GM15510 (cell line): ENCODE measurements around the gene KLHL29.

Source experiments
- POLR2A ChIP-seq: IDR thresholded peaks from 3 replicates; pipeline ENCODE4 v1.6.1; 2011; ENCODE audit warnings: borderline replicate concordance; ENCODE audit not compliant: insufficient read length; ENCODE audit errors: extremely low read depth

The KLHL29 gene

GRCh38 chr2:23682481-23682880 is 297.5 kb downstream of the KLHL29 start:
- no peak for TF ChIP-seq POLR2A

GRCh38 chr2:23683001-23683400 is 298.0 kb downstream of the KLHL29 start:
- TF ChIP-seq POLR2A, result no peak

GRCh38 chr2:23684395-23685176 is 299.6 kb downstream of the KLHL29 start:
- no peak for TF ChIP-seq POLR2A

- TF ChIP-seq POLR2A, result no peak
Observed at GRCh38 chr2:23685181-23685580, 300.2 kb downstream of the KLHL29 start.

GRCh38 chr2:23685706-23686105 is 300.7 kb downstream of the KLHL29 start:
- TF ChIP-seq POLR2A, result no peak

GRCh38 chr2:23686405-23687029 is 301.5 kb downstream of the KLHL29 start:
- no peak for TF ChIP-seq POLR2A

- TF ChIP-seq POLR2A, result no peak
Observed at GRCh38 chr2:23687214-23687613, 302.2 kb downstream of the KLHL29 start.

GRCh38 chr2:23687713-23688112 is 302.7 kb downstream of the KLHL29 start:
- no peak for TF ChIP-seq POLR2A

- TF ChIP-seq POLR2A, result no peak
Observed at GRCh38 chr2:23688486-23689130, 303.6 kb downstream of the KLHL29 start.

- no peak for TF ChIP-seq POLR2A
Observed at GRCh38 chr2:23689131-23689700, 304.2 kb downstream of the KLHL29 start.

GRCh38 chr2:23689891-23690290 is 304.9 kb downstream of the KLHL29 start:
- TF ChIP-seq POLR2A, result no peak

- TF ChIP-seq POLR2A, result no peak
Observed at GRCh38 chr2:23690421-23691105, 305.6 kb downstream of the KLHL29 start.

GRCh38 chr2:23691106-23691470 is 306.1 kb downstream of the KLHL29 start:
- TF ChIP-seq POLR2A, result no peak

GRCh38 chr2:23691565-23691964 is 306.6 kb downstream of the KLHL29 start:
- TF ChIP-seq POLR2A, result no peak

GRCh38 chr2:23692263-23692662 is 307.3 kb downstream of the KLHL29 start:
- no peak for TF ChIP-seq POLR2A
